ENCODE results near the gene TMEM204. TPM values are rescaled to one million over a fixed set of nuclear protein-coding genes. Genes with fewer than 3 reads are reported as not detected.
"Not testable (repeated sequence)": the region's sequence is repeated elsewhere in the genome, so short reads cannot be mapped to it uniquely, and the experiment has no call there.

The TMEM204 gene
- total RNA-seq, 1 donor from 2014 or later = 0.98 TPM

- no peak for DNase-seq (ENCODE audit: low read depth, low spot score)
- no peak overlapping the region for H3K27ac Mint-ChIP-seq (ENCODE audit: unreplicated experiment)
- no peak overlapping the region for H3K4me3 Mint-ChIP-seq
- no peaks in the 10 kb centered on the region for H3K36me3 Mint-ChIP-seq (ENCODE audit: low read depth)
- no peaks in the 10 kb centered on the region for H3K9me3 Mint-ChIP-seq
- TF ChIP-seq CTCF (conservative IDR thresholded peaks at IDR 0.05) = no peak
- peaks cover under 1% of the 10 kb centered on the region for H3K4me1 Mint-ChIP-seq
- H3K27me3 Mint-ChIP-seq (ENCODE audit: low read depth) = no peaks in the 10 kb centered on the region
Observed at GRCh38 chr16:1590366-1590765, 56.9 kb downstream of the TMEM204 start.

- Mint-ChIP-seq H3K36me3 (ENCODE audit: low read depth) (no peaks in the 10 kb centered on the region), H3K4me1 (no peaks in the 10 kb centered on the region), H3K27ac (ENCODE audit: unreplicated experiment) (peak overlapping the region; percentile 65), H3K27me3 (ENCODE audit: low read depth) (no peaks in the 10 kb centered on the region), H3K9me3 (no peaks in the 10 kb centered on the region), H3K4me3 (no peak overlapping the region)
- DNase-seq (ENCODE audit: low read depth, low spot score) = no peak
- TF ChIP-seq CTCF (conservative IDR thresholded peaks at IDR 0.05) = no peak
Observed at GRCh38 chr16:1590930-1591705, 57.7 kb downstream of the TMEM204 start.

GRCh38 chr16:1592446-1592845, 59.0 kb downstream of the TMEM204 start:
- no peak overlapping the region for H3K27ac Mint-ChIP-seq (ENCODE audit: unreplicated experiment)
- H3K9me3 Mint-ChIP-seq = no peaks in the 10 kb centered on the region
- H3K4me1 Mint-ChIP-seq = no peaks in the 10 kb centered on the region
- no peak overlapping the region for H3K4me3 Mint-ChIP-seq
- no peak for DNase-seq (ENCODE audit: low read depth, low spot score)
- H3K36me3 Mint-ChIP-seq (ENCODE audit: low read depth) = peaks cover 2% of the 10 kb centered on the region
- no peak for TF ChIP-seq CTCF (conservative IDR thresholded peaks at IDR 0.05)
- H3K27me3 Mint-ChIP-seq (ENCODE audit: low read depth) = no peaks in the 10 kb centered on the region

GRCh38 chr16:1595511-1595910, 62.0 kb downstream of the TMEM204 start:
- H3K27me3 Mint-ChIP-seq (ENCODE audit: low read depth); DNase-seq (ENCODE audit: low read depth, low spot score); H3K9me3 Mint-ChIP-seq; H3K4me3 Mint-ChIP-seq; H3K4me1 Mint-ChIP-seq; H3K27ac Mint-ChIP-seq (ENCODE audit: unreplicated experiment): not testable (repeated sequence)
- H3K36me3 Mint-ChIP-seq (ENCODE audit: low read depth) = peaks cover 16% of the 10 kb centered on the region

GRCh38 chr16:1596516-1596915, 63.0 kb downstream of the TMEM204 start:
- Mint-ChIP-seq H3K27ac (ENCODE audit: unreplicated experiment) (no peak overlapping the region), H3K36me3 (ENCODE audit: low read depth) (peaks cover 23% of the 10 kb centered on the region), H3K4me3 (peak overlapping the region; percentile 41), H3K9me3 (no peaks in the 10 kb centered on the region), H3K4me1 (no peaks in the 10 kb centered on the region), H3K27me3 (ENCODE audit: low read depth) (no peaks in the 10 kb centered on the region)
- TF ChIP-seq CTCF (conservative IDR thresholded peaks at IDR 0.05) = no peak
- no peak for DNase-seq (ENCODE audit: low read depth, low spot score)

- no peak for DNase-seq (ENCODE audit: low read depth, low spot score)
- no peak overlapping the region for H3K4me3 Mint-ChIP-seq
- H3K27me3 Mint-ChIP-seq (ENCODE audit: low read depth) = no peaks in the 10 kb centered on the region
- peak overlapping the region; percentile 43 for H3K27ac Mint-ChIP-seq (ENCODE audit: unreplicated experiment)
- H3K4me1 Mint-ChIP-seq = no peaks in the 10 kb centered on the region
- H3K9me3 Mint-ChIP-seq = no peaks in the 10 kb centered on the region
- H3K36me3 Mint-ChIP-seq (ENCODE audit: low read depth) = peaks cover 24% of the 10 kb centered on the region
- no peak for TF ChIP-seq CTCF (conservative IDR thresholded peaks at IDR 0.05)
Observed at GRCh38 chr16:1597154-1597553, 63.7 kb downstream of the TMEM204 start.

Measured in neural crest cell (in vitro differentiated cells).